ENCODE measurements around the gene ZNF107.

DNA sequence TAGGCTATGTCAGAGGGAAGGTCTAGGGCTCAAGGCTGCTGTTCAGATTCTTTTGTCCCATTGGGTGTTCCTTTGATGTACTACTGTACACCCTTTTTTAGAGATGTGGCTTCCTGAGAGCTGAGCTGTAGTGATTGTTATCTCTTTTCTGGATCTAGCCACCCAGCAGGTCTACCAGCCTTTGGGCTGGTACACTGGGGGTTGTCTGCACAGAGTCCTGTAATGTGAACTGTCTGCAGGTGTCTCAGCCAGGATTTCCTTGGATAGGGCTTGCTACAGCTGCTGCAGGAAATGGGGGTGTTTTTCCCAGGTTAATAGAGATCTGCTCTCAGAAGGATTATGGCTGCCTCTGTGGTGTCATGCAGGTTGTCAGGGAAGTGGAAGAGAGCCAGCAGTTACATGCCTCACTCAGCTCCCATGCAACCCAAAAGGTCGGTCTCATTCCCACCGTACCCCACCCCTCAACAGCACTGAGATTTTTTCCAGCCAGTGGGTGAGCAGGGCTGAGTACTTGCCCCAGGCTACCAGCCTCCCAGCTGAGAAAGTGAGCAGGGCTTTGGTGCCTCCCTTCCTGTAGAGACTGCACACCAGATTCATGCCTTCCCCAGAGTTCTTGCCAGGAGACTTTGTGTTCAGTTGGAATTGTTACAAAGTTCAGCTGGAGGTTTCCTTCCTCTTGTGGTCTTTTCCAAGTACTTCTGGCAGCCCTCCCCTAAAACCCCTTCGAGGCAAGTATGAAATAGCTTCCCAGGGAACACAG is 63.3 kb downstream of the ZNF107 start:
- TF ChIP-seq EP300 (IDR thresholded peaks at IDR 0.05) = no peak
- TF ChIP-seq, protein P1, sequence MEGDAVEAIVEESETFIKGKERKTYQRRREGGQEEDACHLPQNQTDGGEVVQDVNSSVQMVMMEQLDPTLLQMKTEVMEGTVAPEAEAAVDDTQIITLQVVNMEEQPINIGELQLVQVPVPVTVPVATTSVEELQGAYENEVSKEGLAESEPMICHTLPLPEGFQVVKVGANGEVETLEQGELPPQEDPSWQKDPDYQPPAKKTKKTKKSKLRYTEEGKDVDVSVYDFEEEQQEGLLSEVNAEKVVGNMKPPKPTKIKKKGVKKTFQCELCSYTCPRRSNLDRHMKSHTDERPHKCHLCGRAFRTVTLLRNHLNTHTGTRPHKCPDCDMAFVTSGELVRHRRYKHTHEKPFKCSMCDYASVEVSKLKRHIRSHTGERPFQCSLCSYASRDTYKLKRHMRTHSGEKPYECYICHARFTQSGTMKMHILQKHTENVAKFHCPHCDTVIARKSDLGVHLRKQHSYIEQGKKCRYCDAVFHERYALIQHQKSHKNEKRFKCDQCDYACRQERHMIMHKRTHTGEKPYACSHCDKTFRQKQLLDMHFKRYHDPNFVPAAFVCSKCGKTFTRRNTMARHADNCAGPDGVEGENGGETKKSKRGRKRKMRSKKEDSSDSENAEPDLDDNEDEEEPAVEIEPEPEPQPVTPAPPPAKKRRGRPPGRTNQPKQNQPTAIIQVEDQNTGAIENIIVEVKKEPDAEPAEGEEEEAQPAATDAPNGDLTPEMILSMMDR (IDR thresholded peaks at IDR 0.05) = no peak
- no peak for TF ChIP-seq POLR2A (IDR thresholded peaks at IDR 0.05)
- no peak for TF ChIP-seq POLR2AphosphoS5 (IDR thresholded peaks at IDR 0.05)

Measured in stomach (tissue), 4 donors.